Lower lobe of right lung (tissue), 2 donors: ENCODE data around the gene PPP6R1. TPM values are rescaled to one million over a fixed set of nuclear protein-coding genes. Genes with fewer than 3 reads are reported as not detected.
"Not testable (repeated sequence)": the region's sequence is repeated elsewhere in the genome, so short reads cannot be mapped to it uniquely, and the experiment has no call there.

Experiments
- ATAC-seq, 2 donors: fragments of 200-7000 bp; cut with Tn5 transposase; one replicate each; pipeline ENCODE4 v1.9.1; 2020 to 2022; ENCODE audit warnings: mild to moderate bottlenecking in 2 of 2, moderate library complexity in 2 of 2
- DNase-seq: peaks from one replicate; pipeline ENCODE4 v3.0.0-alpha.2; 2020
- H3K27ac ChIP-seq: fragments of 200-600 bp; one replicate; pipeline ENCODE4 v1.8.0; 2022
- H3K27me3 ChIP-seq: fragments of 200-600 bp; one replicate; pipeline ENCODE4 v1.8.0; 2022; ENCODE audit warnings: low read depth
- H3K36me3 ChIP-seq: fragments of 200-600 bp; one replicate; pipeline ENCODE4 v1.8.0; 2022; ENCODE audit warnings: mild to moderate bottlenecking
- H3K4me1 ChIP-seq: fragments of 200-600 bp; one replicate; pipeline ENCODE4 v1.8.0; 2022
- H3K4me3 ChIP-seq: fragments of 200-600 bp; one replicate; pipeline ENCODE4 v1.8.0; 2022; ENCODE audit warnings: mild to moderate bottlenecking
- H3K9me3 ChIP-seq: fragments of 200-600 bp; one replicate; pipeline ENCODE4 v1.8.0; 2022
- CTCF ChIP-seq: fragments of 200-600 bp; IDR thresholded peaks from one replicate; pipeline ENCODE4 v1.8.0; 2022; ENCODE audit warnings: antibody characterized with exemption, mild to moderate bottlenecking
- intact Hi-C: fragments of 100-400 bp; cut with DNase I; formaldehyde crosslinking; loops from one replicate; pipeline ENCODE4 v1.11.0; 2022
- total RNA-seq: library from RNA; stranded (reverse); fragmentation: NEBNext Ultra II Directional; extraction: Animal tissue kit (Norgen Biotek cat#: 25700); gene quantifications from one replicate; pipeline ENCODE4 v1.2.1, GENCODE V29; 2021
- donor health status: DM: no; HTN: yes; CAD: no; lungs with severe emphysema.

Gene PPP6R1
- total RNA-seq, 1 donor from 2014 or later, result 69.1 TPM

GRCh38 chr19:55208880-55209692 is 49.7 kb downstream of the PPP6R1 start, which contains the start of gene PTPRH:
Gene PTPRH, minus strand, starts transcription at chr19:55209501. Its CDS starts 68 bp downstream, at chr19:55209433.
- DNase-seq (no peak), ATAC-seq (peak in 1 of 2 donors; percentile 10)
- H3K27me3 ChIP-seq, result peaks cover 13% of the 10 kb centered on the region

GRCh38 chr19:55206664-55207500 is 51.9 kb downstream of the PPP6R1 start:
- no peak for TF ChIP-seq CTCF
- DNase-seq (peak; percentile 63), ATAC-seq (peak; percentile 89)
- Histone ChIP-seq H3K36me3 (no peaks in the 10 kb centered on the region), H3K4me1 (peaks cover 6% of the 10 kb centered on the region), H3K9me3 (no peaks in the 10 kb centered on the region), H3K4me3 (peak overlapping the region; percentile 8), H3K27me3 (peaks cover 6% of the 10 kb centered on the region), H3K27ac (no peak overlapping the region)
- intact Hi-C loops, result no loop called here

More at GRCh38 chr19:55208880-55209692, 49.7 kb downstream of the PPP6R1 start, which contains the start of gene PTPRH:
- Histone ChIP-seq H3K27ac (no peak within 1 kb of the TSS), H3K4me1 (peaks cover 6% of the 10 kb centered on the region), H3K36me3 (no peaks in the 10 kb centered on the region), H3K9me3 (no peaks in the 10 kb centered on the region), H3K4me3 (no peak within 1 kb of the TSS)
- intact Hi-C loops, result no loop called here
- no peak for TF ChIP-seq CTCF

GRCh38 chr19:55202199-55202598 is 56.6 kb downstream of the PPP6R1 start:
- H3K4me3 ChIP-seq, H3K36me3 ChIP-seq, H3K4me1 ChIP-seq, H3K27ac ChIP-seq, H3K9me3 ChIP-seq, intact Hi-C loops, DNase-seq, ATAC-seq, H3K27me3 ChIP-seq: not testable (repeated sequence)
- peak; percentile 8 for TF ChIP-seq CTCF

- no peak for ATAC-seq
- no peak for DNase-seq
- intact Hi-C loops, result no loop called here
- Histone ChIP-seq H3K4me1 (no peaks in the 10 kb centered on the region), H3K36me3 (no peaks in the 10 kb centered on the region), H3K9me3 (no peaks in the 10 kb centered on the region), H3K27me3 (peaks cover 9% of the 10 kb centered on the region), H3K4me3 (no peak overlapping the region), H3K27ac (no peak overlapping the region)
- TF ChIP-seq CTCF, result no peak
Observed at GRCh38 chr19:55199620-55200204, 59.1 kb downstream of the PPP6R1 start.

GRCh38 chr19:55198651-55199050 is 60.2 kb downstream of the PPP6R1 start:
- Histone ChIP-seq H3K4me1 (no peaks in the 10 kb centered on the region), H3K27me3 (peaks cover 9% of the 10 kb centered on the region), H3K4me3 (no peak overlapping the region), H3K9me3 (no peaks in the 10 kb centered on the region), H3K36me3 (no peaks in the 10 kb centered on the region), H3K27ac (no peak overlapping the region)
- ATAC-seq (no peak), DNase-seq (no peak)
- intact Hi-C loops, result no loop called here
- no peak for TF ChIP-seq CTCF
